HCT116 (cell line): ENCODE data around the gene ZNF469. TPM values are rescaled to one million over a fixed set of nuclear protein-coding genes. Genes with fewer than 3 reads are reported as not detected.

Experiments
- ATAC-seq: fragments of 200-7000 bp; cut with Tn5 transposase; 2 replicates; pipeline ENCODE4 v1.9.1; 2020; ENCODE audit warnings: mild to moderate bottlenecking, moderate library complexity
- BruUV-seq: library from RNA; stranded (reverse); fragments of 400-500 nt; replicated peaks from 2 replicates; lab custom pipeline; 2021; lab: Mats Ljungman, UMichigan
- CTCF ChIA-PET: fragments of 300-600 bp; sonication (Branson Sonifier 250); formaldehyde crosslinking; loops from one replicate; lab custom pipeline; 2021; ENCODE audit warnings: antibody characterized with exemption; lab: Charles Lee
- POLR2A ChIA-PET: fragments of 300-600, 350-600 bp; sonication (Branson Sonifier 250); formaldehyde crosslinking; loops from one replicate; lab custom pipeline; 2021; ENCODE audit warnings: antibody characterized with exemption; lab: Charles Lee
- RAD21 ChIA-PET, 2 experiments: fragments of 300-600 bp; sonication (Branson Sonifier 250); formaldehyde crosslinking; loops; one replicate each; lab custom pipeline; 2023; ENCODE audit warnings: low total read pairs in 2 of 2; ENCODE audit not compliant: uncharacterized antibody in 2 of 2, unreplicated experiment in 2 of 2, low non-redundant PET in 1 of 2; lab: Charles Lee
- DNase-seq: peaks from one replicate; pipeline ENCODE4 v3.0.0-alpha.2; 2010; ENCODE audit warnings: low read depth, low spot score
- H2AFZ ChIP-seq: fragments of 200-600 bp; shearing (Covaris generic), sonication (generic); 2 replicates; pipeline ENCODE4 v1.6.1; 2017; ENCODE audit warnings: low read depth, mixed run types, mixed read lengths, antibody characterized with exemption, low read length; ENCODE audit not compliant: poor library complexity, severe bottlenecking
- H3K27ac ChIP-seq: 2 replicates; pipeline ENCODE4 v1.5.1; 2012; ENCODE audit warnings: low read depth, low read length
- H3K27me3 ChIP-seq: fragments of 200-600 bp; sonication (generic); 2 replicates; pipeline ENCODE4 v1.6.1; 2016; ENCODE audit warnings: mixed run types, low read length, mixed read lengths; ENCODE audit not compliant: insufficient read depth
- H3K36me3 ChIP-seq, 2 experiments: fragments of 200-500 bp in 1 of 2; fragments of 200-600 bp in 1 of 2; sonication (Bioruptor generic) in 1 of 2; sonication (generic) in 1 of 2; 2 replicates each; pipeline versions ENCODE4 v1.5.1 to v1.6.1; 2014 to 2016; ENCODE audit warnings: low read length in 2 of 2, inconsistent platforms in 1 of 2, mixed read lengths in 1 of 2, mixed run types in 1 of 2; ENCODE audit not compliant: insufficient read depth in 2 of 2, control insufficient read depth in 1 of 2
- H3K4me1 ChIP-seq, 2 experiments: fragments of 200-600 bp in 1 of 2; sonication (generic) in 1 of 2; 2 replicates each; pipeline versions ENCODE4 v1.5.1 to v1.6.1; 2012 to 2017; ENCODE audit warnings: low read length in 2 of 2, inconsistent platforms in 1 of 2, mild to moderate bottlenecking in 1 of 2, mixed read lengths in 1 of 2, mixed run types in 1 of 2, moderate library complexity in 1 of 2; ENCODE audit not compliant: insufficient read depth in 2 of 2, control insufficient read depth in 1 of 2
- H3K4me2 ChIP-seq: fragments of 200-600 bp; sonication (generic); 2 replicates; pipeline ENCODE4 v1.6.1; 2017; ENCODE audit warnings: mixed run types, low read length, mixed read lengths
- H3K4me3 ChIP-seq, 2 experiments: fragments of 200-600 bp in 1 of 2; sonication (generic) in 1 of 2; replicated peaks in 1 of 2; 2 replicates each; pipeline ENCODE4 v1.5.1; 2011 to 2016; ENCODE audit warnings: low read length in 2 of 2, control low read depth in 1 of 2, low read depth in 1 of 2, mild to moderate bottlenecking in 1 of 2, mixed read lengths in 1 of 2, mixed run types in 1 of 2
- H3K79me2 ChIP-seq: fragments of 200-600 bp; sonication (generic); 2 replicates; pipeline ENCODE4 v1.6.1; 2017; ENCODE audit warnings: mild to moderate bottlenecking, mixed run types, low read length, moderate library complexity, mixed read lengths; ENCODE audit not compliant: insufficient read depth
- H3K9ac ChIP-seq: fragments of 200-600 bp; sonication (generic); 2 replicates; pipeline ENCODE4 v1.6.1; 2016; ENCODE audit warnings: low read length, mixed read lengths
- H3K9me2 ChIP-seq: fragments of 200-600 bp; sonication (generic), shearing (Covaris generic); 2 replicates; pipeline ENCODE4 v1.6.1; 2017; ENCODE audit warnings: mixed run types, mild to moderate bottlenecking, moderate library complexity; ENCODE audit not compliant: insufficient read depth
- H3K9me3 ChIP-seq, 2 experiments: fragments of 200-500 bp in 1 of 2; fragments of 200-600 bp in 1 of 2; sonication (Bioruptor generic) in 1 of 2; sonication (generic) in 1 of 2; 2 replicates each; pipeline ENCODE4 v1.6.1; 2014 to 2017; ENCODE audit warnings: low read length in 2 of 2, mixed read lengths in 2 of 2, inconsistent platforms in 1 of 2, low read depth in 1 of 2, mild to moderate bottlenecking in 1 of 2, mixed run types in 1 of 2, moderate library complexity in 1 of 2; ENCODE audit not compliant: control insufficient read depth in 1 of 2, insufficient read depth in 1 of 2
- H4K20me1 ChIP-seq: fragments of 200-600 bp; sonication (generic), shearing (Covaris generic); 2 replicates; pipeline ENCODE4 v1.6.1; 2017; ENCODE audit warnings: mixed run types, mild to moderate bottlenecking, moderate library complexity; ENCODE audit not compliant: insufficient read depth
- CBX3 ChIP-seq: IDR thresholded peaks from 2 replicates; pipeline ENCODE4 v1.6.1; 2012; ENCODE audit warnings: low read depth
- CEBPB ChIP-seq: IDR thresholded peaks from 2 replicates; pipeline ENCODE4 v1.6.1; 2012; ENCODE audit warnings: low read depth
- CTCF ChIP-seq, 3 experiments: fragments of 200-600 bp in 1 of 3; sonication (generic) in 1 of 3; IDR thresholded peaks in 2 of 3; conservative IDR thresholded peaks in 1 of 3; 2 replicates each; pipeline ENCODE4 v1.5.1; 2012 to 2017; ENCODE audit warnings: low read depth in 2 of 3, low read length in 2 of 3, antibody characterized with exemption in 1 of 3, borderline replicate concordance in 1 of 3, control low read depth in 1 of 3, mild to moderate bottlenecking in 1 of 3, mixed read lengths in 1 of 3, mixed run types in 1 of 3, moderate library complexity in 1 of 3; ENCODE audit not compliant: insufficient read depth in 1 of 3
- EZH2phosphoT487 ChIP-seq: fragments of 200-600 bp; IDR thresholded peaks from 2 replicates; pipeline ENCODE4 v1.6.1; 2018; ENCODE audit warnings: antibody characterized with exemption, borderline replicate concordance
- FOSL1 ChIP-seq: IDR thresholded peaks from 2 replicates; pipeline ENCODE4 v1.6.1; 2012; ENCODE audit warnings: low read depth
- JUND ChIP-seq: IDR thresholded peaks from 2 replicates; pipeline ENCODE4 v1.6.1; 2012
- REST ChIP-seq: IDR thresholded peaks from 2 replicates; pipeline ENCODE4 v1.6.1; 2012; ENCODE audit warnings: low read depth
- SP1 ChIP-seq: IDR thresholded peaks from 2 replicates; pipeline ENCODE4 v1.6.1; 2012; ENCODE audit warnings: low read depth
- TCF7L2 ChIP-seq: IDR thresholded peaks from 2 replicates; pipeline ENCODE4 v1.7.0; 2011; ENCODE audit warnings: borderline replicate concordance, inconsistent platforms; ENCODE audit not compliant: insufficient read depth, insufficient read length; ENCODE audit errors: extremely low read depth
- YY1 ChIP-seq: IDR thresholded peaks from 2 replicates; pipeline ENCODE4 v1.6.1; 2011; ENCODE audit warnings: low read length, low read depth, moderate library complexity, mild to moderate bottlenecking; ENCODE audit not compliant: insufficient replicate concordance; ENCODE audit errors: extremely low read depth
- ZFX ChIP-seq: fragments of 450-650 bp; IDR thresholded peaks from 2 replicates; pipeline ENCODE4 v1.6.1; 2017
- intact Hi-C: fragments of 100-400 bp; cut with micrococcal nuclease; formaldehyde crosslinking; loops from 2 replicates; pipeline ENCODE4 v1.10.0; 2022
- total RNA-seq: library from RNA; stranded (reverse); gene quantifications from one replicate; pipeline ENCODE4 v1.2.1, GENCODE V29; 2021; ENCODE audit not compliant: unreplicated experiment
- TF ChIP-seq, protein P1 (sequence below): IDR thresholded peaks from 2 replicates; pipeline ENCODE4 v1.6.1; 2011; ENCODE audit warnings: mild to moderate bottlenecking, low read length, moderate library complexity; ENCODE audit not compliant: insufficient replicate concordance; ENCODE audit errors: extremely low read depth

The ZNF469 gene
- total RNA-seq, 1 experiment from 2014 or later, result 5.9 TPM

GRCh38 chr16:88421301-88421700, 38.5 kb downstream of the ZNF469 start:
- Histone ChIP-seq H3K27ac (no peak overlapping the region), H3K4me2 (no peak overlapping the region), H3K36me3 (no peaks in the 10 kb centered on the region), H2AFZ (no peak overlapping the region), H3K9ac (no peak overlapping the region), H3K27me3 (no peaks in the 10 kb centered on the region), H3K9me3 (no peaks in the 10 kb centered on the region), H4K20me1 (no peaks in the 10 kb centered on the region), H3K4me3 (no peak overlapping the region), H3K9me2 (no peaks in the 10 kb centered on the region), H3K4me1 (no peaks in the 10 kb centered on the region), H3K79me2 (no peaks in the 10 kb centered on the region)
- ATAC-seq (no peak), DNase-seq (no peak)
- intact Hi-C loops, result no loop called here
- CTCF ChIA-PET, result no interaction called here
- RAD21 ChIA-PET, result no interaction called here
- no peak for TF ChIP-seq TCF7L2
- POLR2A ChIA-PET, result no interaction called here
- no TSS peak for BruUV-seq

DNA sequence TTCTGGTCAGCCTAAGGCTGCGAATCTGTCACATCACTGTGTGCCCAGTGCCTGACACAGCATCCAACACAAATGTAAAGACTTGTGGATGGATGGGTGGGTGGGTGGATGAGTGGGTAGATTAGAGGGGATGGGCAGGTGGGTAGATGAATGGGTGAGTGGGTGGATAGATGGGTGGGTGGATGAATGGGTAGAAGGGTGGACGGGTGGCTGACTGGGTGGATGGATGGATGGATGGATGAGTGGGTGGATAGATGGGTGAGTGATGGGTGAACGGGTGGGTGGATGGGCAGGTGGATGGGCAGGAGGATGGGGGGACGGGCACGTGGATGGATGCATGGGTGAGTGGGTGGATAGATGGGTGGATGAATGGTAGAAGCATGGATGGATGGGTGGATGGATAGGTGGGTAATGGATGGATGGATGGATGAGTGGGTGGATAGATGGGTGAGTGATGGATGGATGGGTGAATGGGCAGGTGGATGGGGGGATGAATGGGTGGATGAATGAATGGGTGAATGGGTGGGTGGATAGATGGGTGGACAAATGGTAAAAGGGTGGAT, 39.2 kb downstream of the ZNF469 start:
- H3K4me3 ChIP-seq, result no peak overlapping the region
- DNase-seq (no peak), ATAC-seq (no peak)
- no peaks in the 10 kb centered on the region for H3K36me3 ChIP-seq
- no peak overlapping the region for H3K4me2 ChIP-seq
- H3K4me1 ChIP-seq, result no peaks in the 10 kb centered on the region
- no peak overlapping the region for H2AFZ ChIP-seq
- ChIA-PET RAD21 (no interaction called here), POLR2A (no interaction called here), CTCF (no interaction called here)
- no peak overlapping the region for H3K9ac ChIP-seq
- H3K27me3 ChIP-seq, result no peaks in the 10 kb centered on the region
- H3K9me2 ChIP-seq, result no peaks in the 10 kb centered on the region
- BruUV-seq, result no TSS peak
- H4K20me1 ChIP-seq, result no peaks in the 10 kb centered on the region
- intact Hi-C loops, result no loop called here
- no peaks in the 10 kb centered on the region for H3K79me2 ChIP-seq
- no peak overlapping the region for H3K27ac ChIP-seq
- no peaks in the 10 kb centered on the region for H3K9me3 ChIP-seq
- TF ChIP-seq EZH2phosphoT487, result no peak
- no peak for TF ChIP-seq SP1
- TF ChIP-seq CTCF (IDR thresholded peaks at IDR 0.05 in 2 of 3, conservative IDR thresholded peaks at IDR 0.05 in 1 of 3; ENCODE audit: borderline replicate concordance in 1 of 3, insufficient read depth in 1 of 3, low read depth in 2 of 3, low read length in 2 of 3), result no peak
- TF ChIP-seq YY1, result no peak
- TF ChIP-seq TCF7L2, result no peak
- TF ChIP-seq FOSL1, result no peak
- no peak for TF ChIP-seq CBX3
- TF ChIP-seq, protein P1, sequence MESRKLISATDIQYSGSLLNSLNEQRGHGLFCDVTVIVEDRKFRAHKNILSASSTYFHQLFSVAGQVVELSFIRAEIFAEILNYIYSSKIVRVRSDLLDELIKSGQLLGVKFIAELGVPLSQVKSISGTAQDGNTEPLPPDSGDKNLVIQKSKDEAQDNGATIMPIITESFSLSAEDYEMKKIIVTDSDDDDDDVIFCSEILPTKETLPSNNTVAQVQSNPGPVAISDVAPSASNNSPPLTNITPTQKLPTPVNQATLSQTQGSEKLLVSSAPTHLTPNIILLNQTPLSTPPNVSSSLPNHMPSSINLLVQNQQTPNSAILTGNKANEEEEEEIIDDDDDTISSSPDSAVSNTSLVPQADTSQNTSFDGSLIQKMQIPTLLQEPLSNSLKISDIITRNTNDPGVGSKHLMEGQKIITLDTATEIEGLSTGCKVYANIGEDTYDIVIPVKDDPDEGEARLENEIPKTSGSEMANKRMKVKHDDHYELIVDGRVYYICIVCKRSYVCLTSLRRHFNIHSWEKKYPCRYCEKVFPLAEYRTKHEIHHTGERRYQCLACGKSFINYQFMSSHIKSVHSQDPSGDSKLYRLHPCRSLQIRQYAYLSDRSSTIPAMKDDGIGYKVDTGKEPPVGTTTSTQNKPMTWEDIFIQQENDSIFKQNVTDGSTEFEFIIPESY, result no peak
- no peak for TF ChIP-seq ZFX
- TF ChIP-seq CEBPB, result no peak
- TF ChIP-seq JUND, result no peak
- no peak for TF ChIP-seq REST
